PFSK-1 (cell line): ENCODE results near the gene NKAIN2.

Source experiments
- POLR2AphosphoS5 ChIP-seq: IDR thresholded peaks from 2 replicates; pipeline ENCODE4 v1.6.1; 2012; ENCODE audit warnings: low read depth, mild to moderate bottlenecking, control low read depth, low read length, moderate library complexity
- SIN3A ChIP-seq: IDR thresholded peaks from 2 replicates; pipeline ENCODE4 v1.6.1; 2012; ENCODE audit warnings: mild to moderate bottlenecking, low read length, moderate library complexity, borderline replicate concordance; ENCODE audit not compliant: insufficient read depth
- TAF1 ChIP-seq: IDR thresholded peaks from 2 replicates; pipeline ENCODE4 v1.6.1; 2012; ENCODE audit warnings: low read length, control low read depth, borderline replicate concordance; ENCODE audit not compliant: insufficient read depth
- TF ChIP-seq, protein P1 (sequence below), 2 experiments: IDR thresholded peaks; 2 replicates each; pipeline versions ENCODE4 v1.6.1 to v1.8.0; 2011 to 2012; ENCODE audit warnings: low read depth in 2 of 2, low read length in 2 of 2, control low read depth in 1 of 2, inconsistent platforms in 1 of 2, mild to moderate bottlenecking in 1 of 2, moderate library complexity in 1 of 2; ENCODE audit not compliant: insufficient read depth in 1 of 2

DNA sequence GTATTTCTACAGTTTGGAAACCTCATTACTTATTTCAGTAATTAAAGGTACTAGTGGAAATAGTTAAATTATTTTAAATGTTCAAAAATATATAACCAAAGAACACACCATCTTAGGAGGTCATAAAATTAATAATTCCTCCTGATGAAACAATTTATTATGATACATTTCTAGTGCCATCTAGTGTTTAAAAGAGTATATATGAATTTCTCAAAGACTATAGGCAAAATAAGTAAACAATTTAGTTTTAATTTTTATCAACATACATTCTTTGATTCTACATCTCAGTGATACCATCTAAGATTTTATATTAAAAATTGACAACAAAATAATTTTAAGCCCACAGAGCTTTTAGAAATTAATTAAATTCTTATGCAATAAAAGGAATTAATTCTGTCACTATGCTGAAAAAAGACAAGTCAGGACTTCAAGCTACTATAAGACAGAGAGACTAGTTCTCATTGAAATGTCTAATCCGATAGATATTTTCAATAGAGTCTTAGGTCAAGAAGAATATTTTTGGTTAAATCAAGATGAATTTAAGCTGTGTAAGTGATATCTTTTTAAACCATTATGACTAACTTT lies 1050.8 kb downstream of the NKAIN2 start:
- TF ChIP-seq, protein P1, sequence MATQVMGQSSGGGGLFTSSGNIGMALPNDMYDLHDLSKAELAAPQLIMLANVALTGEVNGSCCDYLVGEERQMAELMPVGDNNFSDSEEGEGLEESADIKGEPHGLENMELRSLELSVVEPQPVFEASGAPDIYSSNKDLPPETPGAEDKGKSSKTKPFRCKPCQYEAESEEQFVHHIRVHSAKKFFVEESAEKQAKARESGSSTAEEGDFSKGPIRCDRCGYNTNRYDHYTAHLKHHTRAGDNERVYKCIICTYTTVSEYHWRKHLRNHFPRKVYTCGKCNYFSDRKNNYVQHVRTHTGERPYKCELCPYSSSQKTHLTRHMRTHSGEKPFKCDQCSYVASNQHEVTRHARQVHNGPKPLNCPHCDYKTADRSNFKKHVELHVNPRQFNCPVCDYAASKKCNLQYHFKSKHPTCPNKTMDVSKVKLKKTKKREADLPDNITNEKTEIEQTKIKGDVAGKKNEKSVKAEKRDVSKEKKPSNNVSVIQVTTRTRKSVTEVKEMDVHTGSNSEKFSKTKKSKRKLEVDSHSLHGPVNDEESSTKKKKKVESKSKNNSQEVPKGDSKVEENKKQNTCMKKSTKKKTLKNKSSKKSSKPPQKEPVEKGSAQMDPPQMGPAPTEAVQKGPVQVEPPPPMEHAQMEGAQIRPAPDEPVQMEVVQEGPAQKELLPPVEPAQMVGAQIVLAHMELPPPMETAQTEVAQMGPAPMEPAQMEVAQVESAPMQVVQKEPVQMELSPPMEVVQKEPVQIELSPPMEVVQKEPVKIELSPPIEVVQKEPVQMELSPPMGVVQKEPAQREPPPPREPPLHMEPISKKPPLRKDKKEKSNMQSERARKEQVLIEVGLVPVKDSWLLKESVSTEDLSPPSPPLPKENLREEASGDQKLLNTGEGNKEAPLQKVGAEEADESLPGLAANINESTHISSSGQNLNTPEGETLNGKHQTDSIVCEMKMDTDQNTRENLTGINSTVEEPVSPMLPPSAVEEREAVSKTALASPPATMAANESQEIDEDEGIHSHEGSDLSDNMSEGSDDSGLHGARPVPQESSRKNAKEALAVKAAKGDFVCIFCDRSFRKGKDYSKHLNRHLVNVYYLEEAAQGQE (IDR thresholded peaks at IDR 0.05; ENCODE audit: insufficient read depth in 1 of 2, low read depth in 2 of 2, low read length in 2 of 2) = no peak
- TF ChIP-seq SIN3A (no peak), POLR2AphosphoS5 (no peak), TAF1 (no peak)
